Neural progenitor cell (in vitro differentiated cells): ENCODE measurements around the gene TMEM45A. TPM values are rescaled to one million over a fixed set of nuclear protein-coding genes. Genes with fewer than 3 reads are reported as not detected.

ENCODE experiments used
- DNase-seq: peaks from one replicate; pipeline ENCODE4 v3.0.0-alpha.2; 2016; ENCODE audit warnings: low spot score
- H2AFZ ChIP-seq: fragments of 200-600 bp; sonication (generic); replicated peaks from 2 replicates; pipeline ENCODE4 v1.6.1; 2016; ENCODE audit warnings: antibody characterized with exemption
- H3F3A ChIP-seq: fragments of 200-600 bp; sonication (generic); 2 replicates; pipeline ENCODE4 v1.6.1; 2016; ENCODE audit warnings: antibody characterized with exemption, low read depth
- H3K27ac ChIP-seq: fragments of 200-600 bp; sonication (generic); 2 replicates; pipeline ENCODE4 v1.5.1; 2016; ENCODE audit warnings: mild to moderate bottlenecking
- H3K27me3 ChIP-seq: fragments of 200-600 bp; sonication (generic); 2 replicates; pipeline ENCODE4 v1.6.1; 2016; ENCODE audit warnings: mild to moderate bottlenecking, moderate library complexity
- H3K36me3 ChIP-seq: fragments of 200-600 bp; sonication (generic); 2 replicates; pipeline ENCODE4 v1.5.1; 2016
- H3K4me1 ChIP-seq: fragments of 200-600 bp; sonication (generic); 2 replicates; pipeline ENCODE4 v1.6.1; 2016; ENCODE audit warnings: mixed run types
- H3K4me2 ChIP-seq: fragments of 200-600 bp; sonication (generic); 2 replicates; pipeline ENCODE4 v1.6.1; 2016
- H3K4me3 ChIP-seq: fragments of 200-600 bp; sonication (generic); 2 replicates; pipeline ENCODE4 v1.5.1; 2016
- H3K79me2 ChIP-seq: fragments of 200-600 bp; sonication (generic); 2 replicates; pipeline ENCODE4 v1.6.1; 2016; ENCODE audit warnings: low read depth
- H3K9ac ChIP-seq: fragments of 200-600 bp; sonication (generic); 2 replicates; pipeline ENCODE4 v1.6.1; 2016
- H3K9me3 ChIP-seq: fragments of 200-600 bp; sonication (generic); 2 replicates; pipeline ENCODE4 v1.5.1; 2016; ENCODE audit warnings: low read depth
- H4K20me1 ChIP-seq: fragments of 200-600 bp; sonication (generic); 2 replicates; pipeline ENCODE4 v1.6.1; 2016; ENCODE audit warnings: low read depth
- H3K27ac Mint-ChIP-seq: 3 replicates; pipeline ENCODE4 v1.8.0; 2021; ENCODE audit warnings: mixed read lengths
- H3K27me3 Mint-ChIP-seq: 2 replicates; pipeline ENCODE4 v1.8.0; 2022; ENCODE audit warnings: low read depth, mild to moderate bottlenecking, inconsistent platforms, moderate library complexity, mixed read lengths; ENCODE audit not compliant: insufficient read depth
- H3K36me3 Mint-ChIP-seq: 3 replicates; pipeline ENCODE4 v1.8.0; 2021; ENCODE audit warnings: mixed read lengths
- H3K4me1 Mint-ChIP-seq: 3 replicates; pipeline ENCODE4 v1.8.0; 2021; ENCODE audit warnings: mixed read lengths
- H3K4me3 Mint-ChIP-seq: 3 replicates; pipeline ENCODE4 v1.8.0; 2021; ENCODE audit warnings: mild to moderate bottlenecking, moderate library complexity, mixed read lengths
- H3K9me3 Mint-ChIP-seq: 3 replicates; pipeline ENCODE4 v1.8.0; 2020; ENCODE audit warnings: mixed read lengths
- EZH2 ChIP-seq: fragments of 200-600 bp; sonication (generic); IDR thresholded peaks from 2 replicates; pipeline ENCODE4 v1.6.1; 2017; ENCODE audit warnings: antibody characterized with exemption, mild to moderate bottlenecking, moderate library complexity
- EZH2phosphoT487 ChIP-seq: fragments of 200-600 bp; sonication (generic); IDR thresholded peaks from 2 replicates; pipeline ENCODE4 v1.6.1; 2017; ENCODE audit warnings: antibody characterized with exemption
- total RNA-seq: library from RNA; depleted of rRNA; stranded (reverse); fragments of >200 nt; gene quantifications from 2 replicates; pipeline ENCODE4 v1.2.3, GENCODE V29; 2015; ENCODE audit warnings: low replicate concordance
- TF ChIP-seq, protein P1 (sequence below): fragments of 200-600 bp; sonication (generic); IDR thresholded peaks from 2 replicates; pipeline ENCODE4 v1.5.1; 2017; ENCODE audit warnings: antibody characterized with exemption, mild to moderate bottlenecking

Gene TMEM45A
- total RNA-seq, 1 donor from 2014 or later: 82.7 TPM

GRCh38 chr3:100489118-100489517, 3.3 kb upstream of the TMEM45A start:
- no peak overlapping the region for H3K27ac ChIP-seq
- no peak overlapping the region for H3K27ac Mint-ChIP-seq
- no peak overlapping the region for H3K4me2 ChIP-seq
- no peaks in the 10 kb centered on the region for H4K20me1 ChIP-seq
- no peak overlapping the region for H2AFZ ChIP-seq
- no peaks in the 10 kb centered on the region for H3K9me3 ChIP-seq
- DNase-seq: no peak
- no peaks in the 10 kb centered on the region for H3K27me3 ChIP-seq
- H3K4me3 ChIP-seq: no peak overlapping the region
- H3K4me1 ChIP-seq: peaks cover 14% of the 10 kb centered on the region
- peaks cover 8% of the 10 kb centered on the region for H3K4me1 Mint-ChIP-seq
- no peaks in the 10 kb centered on the region for H3K27me3 Mint-ChIP-seq
- H3K36me3 Mint-ChIP-seq: no peaks in the 10 kb centered on the region
- H3K4me3 Mint-ChIP-seq: no peak overlapping the region
- TF ChIP-seq EZH2 (no peak), EZH2phosphoT487 (no peak)
- TF ChIP-seq, protein P1, sequence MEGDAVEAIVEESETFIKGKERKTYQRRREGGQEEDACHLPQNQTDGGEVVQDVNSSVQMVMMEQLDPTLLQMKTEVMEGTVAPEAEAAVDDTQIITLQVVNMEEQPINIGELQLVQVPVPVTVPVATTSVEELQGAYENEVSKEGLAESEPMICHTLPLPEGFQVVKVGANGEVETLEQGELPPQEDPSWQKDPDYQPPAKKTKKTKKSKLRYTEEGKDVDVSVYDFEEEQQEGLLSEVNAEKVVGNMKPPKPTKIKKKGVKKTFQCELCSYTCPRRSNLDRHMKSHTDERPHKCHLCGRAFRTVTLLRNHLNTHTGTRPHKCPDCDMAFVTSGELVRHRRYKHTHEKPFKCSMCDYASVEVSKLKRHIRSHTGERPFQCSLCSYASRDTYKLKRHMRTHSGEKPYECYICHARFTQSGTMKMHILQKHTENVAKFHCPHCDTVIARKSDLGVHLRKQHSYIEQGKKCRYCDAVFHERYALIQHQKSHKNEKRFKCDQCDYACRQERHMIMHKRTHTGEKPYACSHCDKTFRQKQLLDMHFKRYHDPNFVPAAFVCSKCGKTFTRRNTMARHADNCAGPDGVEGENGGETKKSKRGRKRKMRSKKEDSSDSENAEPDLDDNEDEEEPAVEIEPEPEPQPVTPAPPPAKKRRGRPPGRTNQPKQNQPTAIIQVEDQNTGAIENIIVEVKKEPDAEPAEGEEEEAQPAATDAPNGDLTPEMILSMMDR: no peak
- no peaks in the 10 kb centered on the region for H3K36me3 ChIP-seq
- no peak overlapping the region for H3K9ac ChIP-seq
- H3F3A ChIP-seq: peaks cover 8% of the 10 kb centered on the region
- no peaks in the 10 kb centered on the region for H3K9me3 Mint-ChIP-seq
- peaks cover 11% of the 10 kb centered on the region for H3K79me2 ChIP-seq

- no peak for DNase-seq
- Histone ChIP-seq H3K79me2 (peaks cover 11% of the 10 kb centered on the region), H2AFZ (no peak overlapping the region), H3K4me2 (no peak overlapping the region), H3K27me3 (no peaks in the 10 kb centered on the region), H3K4me1 (peaks cover 7% of the 10 kb centered on the region), H3K9me3 (no peaks in the 10 kb centered on the region), H3K36me3 (no peaks in the 10 kb centered on the region), H3K4me3 (no peak overlapping the region), H3K27ac (no peak overlapping the region), H3K9ac (no peak overlapping the region), H4K20me1 (no peaks in the 10 kb centered on the region), H3F3A (peaks cover 4% of the 10 kb centered on the region)
- H3K9me3 Mint-ChIP-seq: no peaks in the 10 kb centered on the region
- TF ChIP-seq, protein P1: no peak
- TF ChIP-seq EZH2 (no peak), EZH2phosphoT487 (no peak)
- no peak overlapping the region for H3K4me3 Mint-ChIP-seq
- peaks cover 6% of the 10 kb centered on the region for H3K4me1 Mint-ChIP-seq
- no peaks in the 10 kb centered on the region for H3K36me3 Mint-ChIP-seq
- no peak overlapping the region for H3K27ac Mint-ChIP-seq
- no peaks in the 10 kb centered on the region for H3K27me3 Mint-ChIP-seq
Measured at GRCh38 chr3:100496711-100497261, 4.4 kb downstream of the TMEM45A start.

DNA sequence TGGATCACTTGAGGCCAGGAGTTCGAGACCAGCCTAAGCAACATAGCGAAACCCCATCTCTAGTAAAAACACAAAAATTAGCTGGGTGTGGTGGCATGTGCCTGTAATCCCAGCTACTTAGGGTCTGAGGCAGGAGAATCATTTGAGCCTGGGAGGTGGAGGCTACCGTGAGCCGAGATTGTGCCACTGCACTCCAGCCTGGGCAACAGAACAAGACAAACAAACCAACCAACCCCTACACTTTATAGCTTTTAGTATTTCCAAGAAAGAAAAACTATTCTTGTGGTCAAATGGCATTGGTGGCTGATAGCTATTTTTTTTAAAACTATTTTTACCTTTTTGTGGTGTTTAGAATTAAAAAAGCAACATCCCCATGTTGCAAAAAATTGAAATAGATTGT, 7.2 kb downstream of the TMEM45A start:
- H3K36me3 Mint-ChIP-seq: no peaks in the 10 kb centered on the region
- TF ChIP-seq EZH2phosphoT487 (no peak), EZH2 (no peak)
- TF ChIP-seq, protein P1: no peak
- H2AFZ ChIP-seq: no peak overlapping the region
- no peak for DNase-seq
- no peak overlapping the region for H3K9ac ChIP-seq
- H3K4me3 Mint-ChIP-seq: no peak overlapping the region
- H3K4me1 ChIP-seq: no peaks in the 10 kb centered on the region
- H3K27ac ChIP-seq: no peak overlapping the region
- no peak overlapping the region for H3K4me3 ChIP-seq
- H3K4me1 Mint-ChIP-seq: no peaks in the 10 kb centered on the region
- no peaks in the 10 kb centered on the region for H3K27me3 Mint-ChIP-seq
- peaks cover under 1% of the 10 kb centered on the region for H3K9me3 Mint-ChIP-seq
- no peak overlapping the region for H3K27ac Mint-ChIP-seq
- H3K79me2 ChIP-seq: no peaks in the 10 kb centered on the region
- no peaks in the 10 kb centered on the region for H3K27me3 ChIP-seq
- H4K20me1 ChIP-seq: no peaks in the 10 kb centered on the region
- no peaks in the 10 kb centered on the region for H3K36me3 ChIP-seq
- no peaks in the 10 kb centered on the region for H3K9me3 ChIP-seq
- no peak overlapping the region for H3K4me2 ChIP-seq
- no peaks in the 10 kb centered on the region for H3F3A ChIP-seq
